HK-2 (cell line): ENCODE data around the gene BCL2L12.
"Not testable (repeated sequence)": the region's sequence is repeated elsewhere in the genome, so short reads cannot be mapped to it uniquely, and the experiment has no call there.

ENCODE experiments used
- DNase-seq: peaks from one replicate; pipeline ENCODE4 v3.0.0-alpha.2; 2018; ENCODE audit not compliant: unreplicated experiment

Gene BCL2L12

DNA sequence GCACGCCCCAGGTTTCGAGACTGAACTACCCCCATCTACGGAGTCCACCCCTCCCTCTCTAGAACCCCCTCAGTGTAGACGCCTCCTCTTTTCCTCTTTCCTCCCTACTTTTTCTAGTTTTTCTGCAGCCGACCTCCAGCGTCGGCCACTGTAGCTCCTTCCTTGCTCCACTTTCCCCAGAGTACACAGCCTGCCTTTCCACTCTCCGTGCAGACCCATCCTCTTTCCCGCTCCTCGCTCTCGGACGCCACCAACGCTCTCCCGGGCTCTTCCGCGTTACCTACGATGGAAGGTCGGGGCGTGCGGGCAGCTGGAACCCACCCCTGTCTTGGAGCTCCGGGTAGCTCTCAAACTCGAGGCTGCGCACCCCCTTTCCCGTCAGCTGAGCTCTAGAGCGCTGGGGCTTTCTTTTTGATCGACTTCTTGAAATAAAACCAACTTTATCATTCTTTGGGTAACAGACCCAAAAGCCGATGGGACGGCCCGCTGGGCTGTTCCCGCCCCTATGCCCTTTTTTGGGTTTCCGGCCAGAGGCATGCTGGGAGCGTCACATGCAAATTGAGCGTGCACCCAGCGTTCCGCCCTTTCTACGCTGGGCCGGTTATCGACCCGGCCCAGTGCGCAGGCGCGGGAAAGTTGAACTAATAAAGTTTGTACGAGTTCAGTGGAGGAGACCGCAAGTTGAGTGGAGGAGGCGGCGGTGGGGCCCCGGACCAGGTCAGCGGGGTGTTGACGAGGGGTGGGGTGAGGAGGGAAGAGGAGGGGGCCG is at the start of gene BCL2L12, which contains the start of gene IRF3:
TSS of gene BCL2L12 (plus strand) at position 583 of the 769 bp plus-strand sequence. CDS start 760 bp downstream, outside the sequence.
TSS of gene IRF3 (minus strand) at position 507 of the 769 bp plus-strand sequence. CDS start 1,019 bp downstream, outside the sequence.
- DNase-seq: peak; percentile 98

DNA sequence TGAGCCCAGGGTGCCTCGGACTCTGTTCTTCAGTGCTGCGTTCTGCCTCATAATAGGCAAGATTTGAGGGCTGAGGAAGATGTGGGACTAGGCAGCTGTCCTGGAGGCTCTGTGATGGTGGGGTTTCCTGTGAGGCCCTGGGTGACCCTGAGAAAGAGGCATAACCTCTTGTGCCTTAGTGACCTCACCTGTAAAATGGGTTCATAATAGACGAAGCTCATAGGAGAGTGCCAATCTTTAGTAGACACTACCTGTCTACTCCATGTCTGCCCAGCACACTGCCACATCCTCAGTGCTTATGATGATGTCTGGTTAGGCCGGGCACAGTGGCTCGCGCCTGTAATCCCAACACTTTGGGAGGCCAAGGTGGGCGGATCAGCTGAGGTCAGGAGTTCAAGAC is 49.2 kb upstream of the BCL2L12 start:
- no peak for DNase-seq

DNA sequence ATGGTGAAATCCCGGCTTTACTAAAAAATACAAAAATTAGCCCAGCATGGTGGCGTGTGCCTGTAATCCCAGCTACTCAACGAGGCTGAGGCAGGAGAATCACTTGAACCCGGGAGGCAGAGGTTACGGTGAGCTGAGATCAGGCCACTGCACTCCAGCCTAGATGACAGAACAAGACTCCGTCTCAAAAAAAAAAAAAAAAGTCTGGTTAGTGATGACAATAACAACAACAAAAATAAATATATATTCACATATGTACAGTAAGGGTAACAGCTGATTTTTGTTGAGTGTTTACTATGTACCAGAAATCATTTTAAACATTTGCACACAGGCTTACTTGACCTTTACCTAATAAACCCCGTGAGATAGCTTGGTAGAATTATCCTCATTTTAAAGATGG is 48.8 kb upstream of the BCL2L12 start:
- no peak for DNase-seq

DNA sequence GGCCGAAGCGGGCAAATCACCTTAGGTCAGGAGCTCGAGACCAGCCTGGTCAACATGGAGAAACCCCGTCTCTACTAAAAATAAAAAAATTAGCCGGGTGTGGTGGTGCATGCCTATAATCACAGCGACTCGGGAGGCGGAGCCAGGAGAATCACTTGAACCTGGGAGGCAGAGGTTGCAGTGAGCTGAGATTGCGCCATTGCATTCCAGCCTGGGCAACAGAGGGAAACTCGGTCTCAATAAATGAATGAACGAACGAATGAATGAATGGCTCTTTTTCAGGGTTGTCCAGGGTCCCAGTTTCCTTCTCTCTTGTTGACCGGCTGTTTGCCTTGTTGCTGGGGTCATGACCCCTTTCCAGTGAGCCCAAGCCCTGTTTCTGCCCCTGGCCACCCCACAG is 47.9 kb upstream of the BCL2L12 start:
- not testable (repeated sequence) for DNase-seq

DNA sequence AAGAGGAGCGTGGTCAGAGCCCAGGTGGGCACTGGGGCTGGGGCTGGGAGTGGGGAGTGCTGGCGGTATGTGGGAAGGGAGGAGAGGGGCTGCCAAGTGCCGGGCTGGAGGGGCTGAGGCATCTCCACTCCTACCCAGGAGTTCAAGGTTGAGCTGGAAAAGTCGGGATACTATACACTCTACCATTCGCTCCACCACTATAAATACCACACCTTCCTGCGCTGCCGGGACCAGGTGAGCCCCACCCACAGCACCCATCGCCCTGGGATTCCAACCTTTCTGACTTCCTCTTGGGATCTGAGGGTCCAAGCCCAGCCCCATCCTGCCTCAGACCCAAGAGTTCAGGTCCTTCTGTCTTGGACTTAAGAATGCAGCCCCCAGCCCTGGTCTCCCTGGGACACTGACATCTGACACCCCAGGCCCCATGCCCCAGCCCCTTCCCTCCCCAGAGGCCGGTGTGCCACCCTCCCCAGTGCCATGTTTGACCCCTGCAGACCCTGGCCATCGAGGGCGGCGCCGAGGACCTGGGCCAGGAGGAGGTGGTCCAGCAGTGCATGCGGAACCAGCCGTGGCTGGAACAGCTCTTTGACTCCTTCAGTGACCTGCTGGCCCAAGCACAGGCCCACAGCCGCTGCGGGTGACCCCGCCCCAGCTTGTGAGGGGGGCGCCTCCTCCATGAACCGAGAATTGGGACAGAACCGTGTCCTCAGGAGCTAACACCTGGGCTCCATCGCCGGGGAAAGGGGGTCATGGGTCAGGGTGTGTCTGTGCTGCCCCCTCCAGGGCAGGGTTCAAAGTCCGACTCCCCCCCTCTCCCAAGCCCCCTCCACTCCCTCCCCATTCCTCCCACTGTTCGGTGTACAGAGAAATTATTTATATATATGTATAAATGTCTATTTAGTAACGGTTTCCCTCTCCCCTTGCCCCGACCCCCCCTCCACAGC is 40.5 kb upstream of the BCL2L12 start:
- no peak for DNase-seq

GRCh38 chr19:49626226-49626625 is 39.5 kb upstream of the BCL2L12 start:
- no peak for DNase-seq

- no peak for DNase-seq
Observed at GRCh38 chr19:49629659-49630058, 36.1 kb upstream of the BCL2L12 start.

GRCh38 chr19:49631014-49631588 is 34.6 kb upstream of the BCL2L12 start:
- no peak for DNase-seq

GRCh38 chr19:49631610-49632192 is 34.0 kb upstream of the BCL2L12 start:
- DNase-seq: no peak

GRCh38 chr19:49632576-49632975 is 33.2 kb upstream of the BCL2L12 start:
- no peak for DNase-seq

DNA sequence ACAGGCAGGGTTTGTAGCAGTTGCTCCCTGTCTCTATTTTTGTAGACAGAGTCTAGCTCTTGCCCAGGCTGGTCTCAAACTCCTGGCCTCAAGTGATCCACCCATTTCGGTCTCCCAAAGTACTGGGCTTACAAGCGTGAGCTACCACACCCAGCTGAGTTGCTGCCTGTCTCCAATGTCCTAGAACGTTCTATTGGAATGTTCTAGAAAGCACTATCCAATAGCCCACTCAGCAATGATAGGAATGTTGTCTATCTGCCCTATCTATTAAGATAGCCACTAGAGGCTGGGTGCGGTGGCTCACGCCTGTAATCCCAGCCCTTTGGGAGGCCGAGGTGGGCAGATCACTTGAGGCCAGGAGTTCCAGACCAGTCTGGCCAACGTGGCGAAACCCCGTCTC is 32.5 kb upstream of the BCL2L12 start:
- not testable (repeated sequence) for DNase-seq

DNA sequence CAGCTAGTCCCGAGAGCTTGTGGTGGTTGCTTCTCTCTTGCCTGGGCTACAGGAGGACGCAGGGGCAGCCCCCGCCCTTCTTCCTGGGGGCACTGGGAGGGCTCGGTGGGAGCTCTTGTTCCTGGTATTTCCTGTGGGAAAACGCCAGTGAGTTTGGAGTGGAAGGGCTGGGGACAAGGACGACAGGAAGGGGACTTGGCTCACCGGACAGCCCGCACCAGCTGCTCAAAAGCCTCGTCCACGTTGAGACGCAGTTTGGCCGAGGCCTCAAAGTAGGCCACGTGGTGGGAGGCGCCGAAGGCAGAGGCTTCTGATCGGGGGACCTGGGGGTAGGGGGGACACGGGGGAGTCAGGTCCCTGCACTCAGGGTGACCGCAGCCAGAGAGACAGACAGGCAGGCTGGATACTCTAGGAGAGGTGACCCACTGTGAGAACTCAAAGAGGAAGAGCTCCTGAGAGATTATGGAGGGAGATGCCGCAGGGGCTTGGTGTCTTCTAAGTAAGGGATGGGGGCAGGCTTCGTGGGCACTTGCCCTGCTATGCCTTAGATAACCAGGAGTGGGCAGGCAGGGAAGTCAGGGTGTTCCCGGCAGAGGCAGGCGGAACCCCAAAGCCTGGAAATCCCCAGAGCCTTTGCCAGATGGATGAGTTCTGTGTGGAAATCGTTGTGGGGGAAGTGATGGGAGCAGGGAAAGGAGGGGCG is 30.1 kb upstream of the BCL2L12 start:
- DNase-seq: no peak

GRCh38 chr19:49636233-49636932 is 29.4 kb upstream of the BCL2L12 start:
- no peak for DNase-seq

GRCh38 chr19:49637821-49638738 is 27.7 kb upstream of the BCL2L12 start:
- peak; percentile 88 for DNase-seq

DNA sequence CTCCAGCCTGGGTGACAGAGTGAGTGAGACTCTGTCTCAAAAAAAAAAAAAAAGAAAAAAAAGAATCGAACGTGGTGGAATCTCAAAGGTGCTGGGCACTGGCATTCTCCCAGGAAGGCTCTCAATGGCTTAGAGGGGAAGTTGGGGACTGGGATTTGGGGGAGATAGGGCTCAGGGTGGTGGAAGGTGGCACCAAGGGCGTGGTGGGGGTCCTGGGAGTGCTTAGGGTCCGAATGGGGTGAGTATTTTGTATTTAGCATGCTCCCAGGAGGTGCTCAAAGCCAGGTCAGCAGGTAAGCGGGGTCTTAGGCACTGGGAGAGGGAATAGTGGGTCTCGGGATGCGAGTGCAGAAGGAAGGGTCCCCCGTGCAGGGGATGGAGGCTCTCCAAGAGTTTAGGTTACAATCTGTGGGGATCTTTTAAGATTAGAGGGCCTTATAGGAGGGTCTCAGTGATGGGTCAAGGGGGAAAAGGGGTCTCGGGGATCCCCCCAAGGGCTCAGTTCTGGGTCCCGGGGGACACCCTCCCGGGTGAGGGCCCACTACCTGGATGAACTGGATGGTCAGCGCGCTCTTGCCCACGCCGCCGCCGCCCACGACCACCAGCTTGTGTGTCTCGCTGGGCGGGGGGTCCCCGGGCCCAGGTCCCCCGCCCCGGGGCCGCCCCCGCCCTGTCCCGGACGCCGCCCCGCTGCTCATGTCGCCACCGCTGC is 26.2 kb upstream of the BCL2L12 start:
- DNase-seq: no peak

GRCh38 chr19:49640113-49640898 is 25.4 kb upstream of the BCL2L12 start, which contains the start of gene RRAS:
Gene RRAS (minus strand): TSS chr19:49640143. CDS start chr19:49640098, 45 bp downstream.
- peak; percentile 99 for DNase-seq

DNA sequence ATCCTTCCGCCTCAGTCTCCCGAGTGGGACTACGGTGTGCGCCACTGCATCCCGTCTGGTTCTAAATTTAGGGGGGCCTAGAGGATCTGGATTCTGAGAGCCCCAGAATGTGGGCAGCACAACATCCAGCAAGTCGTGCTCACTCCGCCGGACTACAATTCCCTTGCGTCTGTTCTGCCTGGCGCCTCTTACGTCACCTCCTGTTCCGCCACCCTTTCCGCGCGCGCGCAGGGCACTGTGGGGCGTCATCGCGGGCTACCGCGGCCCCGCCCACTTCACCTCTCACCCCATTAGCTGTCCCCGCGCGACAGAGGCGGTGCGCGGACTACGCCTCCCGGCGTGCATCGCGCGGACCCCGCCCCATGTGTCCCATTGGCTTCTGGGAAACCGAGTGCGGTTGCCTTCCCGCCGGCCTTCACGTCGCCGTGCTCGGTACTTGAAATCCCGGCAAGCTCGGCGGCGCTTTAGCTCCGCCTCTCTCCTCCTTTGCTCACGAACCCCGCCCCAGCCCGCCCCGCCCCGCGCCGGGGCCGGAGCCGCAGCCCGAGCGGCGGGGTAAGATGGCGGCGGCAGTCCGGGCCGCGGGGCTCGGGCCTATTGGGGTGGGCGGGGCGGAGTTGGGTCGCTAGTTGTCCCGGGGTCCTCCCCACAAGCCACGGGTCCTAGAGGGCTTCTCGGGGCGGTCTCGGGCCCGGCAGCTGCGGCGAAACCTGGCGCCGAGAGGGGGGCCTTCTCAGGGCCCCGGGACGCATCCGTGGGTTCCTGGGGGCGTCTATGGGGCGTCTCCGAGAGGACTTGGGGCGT is 23.8 kb upstream of the BCL2L12 start, which contains the start of gene SCAF1:
TSS of gene SCAF1 (plus strand) at position 522 of the 804 bp plus-strand sequence. CDS start 2,818 bp downstream, outside the sequence.
- DNase-seq: peak; percentile 99
